CD4-positive, alpha-beta T cell treated with Interleukin-21 for 1 hour (primary cell): ENCODE results near the gene NKD1.
"Not testable (repeated sequence)": the region's sequence is repeated elsewhere in the genome, so short reads cannot be mapped to it uniquely, and the experiment has no call there.

Experiments
- DNase-seq: peaks from one replicate; pipeline ENCODE4 v3.0.0-alpha.2; 2020

NKD1 gene

GRCh38 chr16:50560903-50561863, 13.0 kb downstream of the NKD1 start:
- no peak for DNase-seq

- DNase-seq: no peak
Observed at GRCh38 chr16:50562657-50563056, 14.5 kb downstream of the NKD1 start.

GRCh38 chr16:50563989-50564388, 15.8 kb downstream of the NKD1 start:
- no peak for DNase-seq

- no peak for DNase-seq
Observed at GRCh38 chr16:50565428-50565827, 17.2 kb downstream of the NKD1 start.

- DNase-seq: no peak
Observed at GRCh38 chr16:50566014-50566962, 18.1 kb downstream of the NKD1 start.

GRCh38 chr16:50567651-50568050, 19.5 kb downstream of the NKD1 start:
- DNase-seq: no peak

GRCh38 chr16:50568187-50568815, 20.1 kb downstream of the NKD1 start:
- no peak for DNase-seq

GRCh38 chr16:50570354-50570753, 22.2 kb downstream of the NKD1 start:
- DNase-seq: no peak

- DNase-seq: no peak
Observed at GRCh38 chr16:50570808-50571598, 22.8 kb downstream of the NKD1 start.

GRCh38 chr16:50571786-50572185, 23.6 kb downstream of the NKD1 start:
- no peak for DNase-seq

- DNase-seq: no peak
Observed at GRCh38 chr16:50572700-50573099, 24.5 kb downstream of the NKD1 start.

- DNase-seq: no peak
Observed at GRCh38 chr16:50573279-50573678, 25.1 kb downstream of the NKD1 start.

- no peak for DNase-seq
Observed at GRCh38 chr16:50573947-50574744, 25.9 kb downstream of the NKD1 start.

GRCh38 chr16:50574745-50575136, 26.5 kb downstream of the NKD1 start:
- DNase-seq: no peak

GRCh38 chr16:50575743-50576142, 27.5 kb downstream of the NKD1 start:
- no peak for DNase-seq

GRCh38 chr16:50576403-50577113, 28.4 kb downstream of the NKD1 start:
- DNase-seq: no peak

GRCh38 chr16:50578137-50578536, 29.9 kb downstream of the NKD1 start:
- no peak for DNase-seq

- DNase-seq: not testable (repeated sequence)
Observed at GRCh38 chr16:50579373-50579772, 31.2 kb downstream of the NKD1 start.

GRCh38 chr16:50580180-50580798, 32.1 kb downstream of the NKD1 start:
- DNase-seq: no peak

- no peak for DNase-seq
Observed at GRCh38 chr16:50581845-50582244, 33.6 kb downstream of the NKD1 start.
